HG02885 (cell line): ENCODE measurements around the gene GPC5.

Source experiments
- ATAC-seq: cut with Tn5 transposase; IDR thresholded peaks from one replicate; pipeline ENCODE4 v1.9.1; 2021; ENCODE audit warnings: mild to moderate bottlenecking; ENCODE audit not compliant: unreplicated experiment, poor library complexity

GPC5 gene

DNA sequence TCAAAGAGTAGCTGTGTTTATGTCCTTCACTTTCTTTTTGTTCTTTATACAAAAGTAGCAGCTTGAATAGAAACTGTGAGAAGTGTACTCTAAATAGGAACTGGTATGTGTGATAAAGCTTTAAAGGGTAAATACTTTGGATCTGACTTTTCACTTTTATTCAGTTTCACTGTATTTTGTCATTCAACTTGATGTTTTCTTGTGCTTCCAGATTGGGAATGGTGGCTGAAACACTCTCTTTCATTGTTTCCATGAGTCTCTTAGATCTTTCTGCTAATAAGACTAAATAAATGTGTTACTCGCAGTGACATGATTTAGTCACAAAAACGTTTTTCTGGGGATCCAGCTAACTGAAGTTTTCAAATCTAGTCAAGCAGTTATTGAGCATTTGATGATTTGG, 133.2 kb downstream of the GPC5 start:
- ATAC-seq = no peak

DNA sequence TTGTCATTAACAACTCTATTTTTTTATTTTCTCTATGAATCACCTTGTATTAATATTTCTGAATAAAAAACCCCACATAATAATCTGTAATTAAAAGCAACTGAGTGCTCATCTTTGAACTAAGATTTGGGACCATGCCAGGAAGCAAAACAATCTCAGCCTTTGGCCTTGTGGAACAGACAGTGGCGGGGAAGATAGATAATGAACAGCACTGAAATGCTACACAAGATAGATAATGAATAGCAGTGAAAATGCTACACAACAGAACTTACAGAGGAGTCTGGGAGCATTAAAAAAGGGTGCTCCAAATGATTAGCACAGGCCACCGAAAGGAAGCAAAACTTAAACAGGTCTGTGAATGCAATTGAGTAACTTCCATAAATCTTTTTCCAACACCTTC, 134.9 kb downstream of the GPC5 start:
- no peak for ATAC-seq

DNA sequence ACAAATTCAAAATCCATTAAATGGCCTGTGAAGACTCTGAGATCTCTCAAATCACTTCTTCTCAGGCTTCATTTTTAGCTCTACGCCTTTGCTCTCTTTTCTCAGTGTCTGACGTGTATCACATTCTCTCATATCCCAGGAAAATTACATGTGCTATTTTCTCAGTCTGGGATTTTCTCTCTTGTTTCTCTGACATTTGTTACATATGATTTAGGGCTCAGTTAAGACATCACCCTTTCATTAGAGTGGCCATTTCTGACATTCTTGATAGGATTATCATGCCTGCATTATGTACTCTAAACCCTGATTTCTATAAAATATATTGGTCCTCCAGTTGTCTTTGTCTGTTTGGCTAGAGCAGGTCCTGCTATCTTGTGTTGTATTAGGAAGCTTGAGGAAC, 136.6 kb downstream of the GPC5 start:
- ATAC-seq = no peak

DNA sequence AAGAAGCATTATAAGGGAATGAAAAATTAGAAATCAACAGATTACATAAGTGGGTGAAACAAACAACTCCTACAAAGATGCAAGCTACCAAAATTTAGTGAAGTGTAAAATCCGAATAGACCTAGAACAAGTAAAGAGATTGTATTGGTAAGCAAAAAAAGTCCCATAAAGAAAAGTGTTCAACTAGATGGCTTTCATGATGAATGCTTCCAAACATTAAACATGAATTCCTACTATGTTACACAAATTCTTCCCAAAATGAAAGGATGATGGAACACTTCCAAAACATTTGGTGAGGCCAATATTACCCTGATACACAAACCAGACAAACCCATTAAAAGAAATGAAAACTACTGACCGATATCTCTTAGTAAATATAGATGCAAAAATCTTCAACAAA, 139.0 kb downstream of the GPC5 start:
- no peak for ATAC-seq

DNA sequence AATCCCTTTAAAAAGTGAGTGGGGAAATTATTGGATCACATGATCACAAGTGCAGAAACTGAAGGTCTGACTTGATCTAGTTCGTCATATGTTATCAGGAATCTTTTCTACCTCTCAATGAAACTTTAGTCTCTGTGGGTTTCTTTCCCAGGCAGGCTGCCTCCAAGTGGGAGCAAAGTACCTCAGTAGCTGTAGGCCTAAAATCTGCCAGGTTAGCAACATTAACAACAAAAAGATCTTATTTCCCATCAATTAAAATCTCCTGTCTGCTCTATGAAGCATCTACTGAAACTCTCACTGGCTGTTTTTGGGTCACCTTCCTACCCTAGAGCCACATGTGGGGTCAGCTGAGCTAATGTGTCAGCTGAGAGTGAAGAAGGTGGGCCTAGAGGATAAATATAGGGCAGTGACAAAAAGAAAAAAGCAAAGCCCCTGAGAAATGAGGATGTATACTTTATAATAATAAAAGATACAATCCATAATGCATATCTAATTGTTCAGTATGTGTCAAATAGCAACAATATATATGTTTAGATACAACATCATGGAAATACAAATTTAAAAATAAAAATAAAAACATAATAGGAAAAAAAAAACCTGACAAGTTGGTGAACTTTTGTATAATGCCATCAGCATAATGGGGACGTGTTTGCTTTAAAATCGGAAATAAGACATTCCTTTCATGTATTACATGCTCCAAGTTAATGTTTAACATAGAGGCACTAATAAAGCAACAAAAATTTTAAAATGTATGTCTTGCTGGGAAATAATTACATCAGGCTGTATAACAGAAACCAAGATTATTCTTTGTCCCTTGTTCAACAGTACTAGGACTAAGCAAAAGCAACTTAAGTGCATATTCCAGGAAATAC, 141.1 kb downstream of the GPC5 start:
- ATAC-seq = no peak

DNA sequence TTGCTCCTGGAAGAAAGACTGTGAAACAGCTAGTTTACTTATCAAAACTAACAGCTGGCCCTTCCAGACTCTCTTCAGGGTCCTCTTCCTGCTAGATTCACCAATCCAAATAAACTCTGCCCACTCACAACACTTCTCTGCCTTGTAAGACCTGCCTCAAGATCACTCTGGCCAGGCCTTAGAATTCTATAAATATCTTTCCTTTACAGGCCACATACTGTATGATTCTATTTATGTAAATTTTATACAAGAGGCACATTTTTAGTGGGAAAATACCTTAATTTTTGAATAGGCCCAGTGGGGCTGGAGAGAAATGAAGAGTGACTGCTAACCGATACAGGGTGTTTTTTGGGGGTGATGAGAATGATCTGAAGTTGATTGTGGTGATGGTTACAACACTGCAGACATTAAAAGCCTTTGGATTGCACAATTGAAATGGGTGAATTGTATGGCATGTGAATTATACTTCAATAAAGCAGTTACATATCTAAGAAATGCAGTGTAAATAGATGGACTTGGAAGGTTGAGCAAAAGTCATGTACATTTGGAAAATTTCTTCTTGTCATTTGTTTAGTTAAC, 141.8 kb downstream of the GPC5 start:
- ATAC-seq = no peak

DNA sequence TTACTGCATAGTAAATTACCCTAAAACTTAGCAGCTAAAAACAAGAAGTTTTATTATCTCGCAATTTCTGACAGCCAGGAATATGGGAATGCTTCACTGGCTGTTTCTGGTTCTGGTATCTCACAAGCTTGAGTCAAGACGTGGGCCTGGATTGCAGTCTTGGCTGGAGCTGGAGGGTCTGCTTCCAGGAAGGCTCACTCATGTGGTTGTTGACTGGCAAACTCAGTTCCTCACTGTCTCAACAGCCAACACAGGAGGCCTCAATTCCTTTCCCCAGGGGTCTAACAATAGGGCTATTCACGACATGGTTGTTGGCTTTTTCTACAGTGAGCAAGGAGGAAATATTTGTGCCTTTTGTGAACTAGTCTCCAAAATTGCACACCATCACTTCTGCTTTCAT, 146.3 kb downstream of the GPC5 start:
- no peak for ATAC-seq

DNA sequence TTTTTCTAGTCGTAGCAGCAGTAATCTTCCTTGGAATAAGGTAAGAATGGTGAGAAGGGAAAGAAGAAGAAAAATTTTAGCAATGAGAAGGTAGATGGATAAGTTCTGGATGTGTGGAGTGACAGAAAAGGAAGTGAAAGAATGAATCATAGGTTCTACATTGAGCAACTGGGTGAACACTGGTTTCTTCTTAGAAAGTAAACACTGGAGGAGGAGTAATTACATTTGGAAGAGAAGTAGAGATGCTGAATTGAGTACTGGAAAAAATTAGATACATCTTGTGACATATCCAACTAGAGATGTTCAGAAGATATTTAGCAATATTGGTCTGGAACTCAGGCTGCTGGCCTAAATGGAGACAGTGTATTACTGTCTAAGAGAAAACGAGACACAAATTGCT, 148.5 kb downstream of the GPC5 start:
- ATAC-seq = no peak

DNA sequence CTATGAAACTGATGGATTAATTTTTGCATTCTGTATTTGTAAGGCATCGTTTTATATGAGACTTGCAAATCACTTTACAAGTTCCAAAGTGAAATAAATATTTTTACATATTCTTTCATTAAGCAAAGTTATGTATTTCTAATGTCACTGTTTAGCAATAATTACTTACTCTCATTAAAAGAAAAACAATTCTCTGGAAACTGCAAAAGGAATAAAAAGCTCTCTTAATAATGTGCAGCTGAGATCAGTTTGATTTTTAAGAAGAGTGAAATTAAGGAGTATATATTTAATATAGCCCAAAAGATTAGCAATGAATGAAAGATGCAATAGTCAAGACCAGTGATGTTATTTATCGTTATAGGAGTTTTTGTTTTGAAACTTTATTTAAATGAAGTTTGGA, 155.2 kb downstream of the GPC5 start:
- no peak for ATAC-seq

DNA sequence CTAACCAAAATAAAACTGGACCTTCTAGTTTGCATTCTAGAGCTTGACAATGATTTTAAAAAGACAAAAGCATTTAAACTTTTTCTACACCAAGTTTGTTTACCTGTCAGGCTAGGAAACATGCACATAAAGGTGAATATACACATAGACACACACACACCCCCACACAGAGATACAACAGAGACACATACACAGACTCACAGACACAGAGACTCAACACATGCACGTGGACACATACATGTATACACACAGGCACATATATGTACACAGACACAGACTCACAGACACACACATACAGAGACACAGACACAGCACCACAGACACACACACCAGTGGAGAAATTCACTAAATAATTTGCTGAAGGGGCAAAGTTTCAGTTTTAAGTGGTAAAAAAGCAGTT, 155.7 kb downstream of the GPC5 start:
- no peak for ATAC-seq

DNA sequence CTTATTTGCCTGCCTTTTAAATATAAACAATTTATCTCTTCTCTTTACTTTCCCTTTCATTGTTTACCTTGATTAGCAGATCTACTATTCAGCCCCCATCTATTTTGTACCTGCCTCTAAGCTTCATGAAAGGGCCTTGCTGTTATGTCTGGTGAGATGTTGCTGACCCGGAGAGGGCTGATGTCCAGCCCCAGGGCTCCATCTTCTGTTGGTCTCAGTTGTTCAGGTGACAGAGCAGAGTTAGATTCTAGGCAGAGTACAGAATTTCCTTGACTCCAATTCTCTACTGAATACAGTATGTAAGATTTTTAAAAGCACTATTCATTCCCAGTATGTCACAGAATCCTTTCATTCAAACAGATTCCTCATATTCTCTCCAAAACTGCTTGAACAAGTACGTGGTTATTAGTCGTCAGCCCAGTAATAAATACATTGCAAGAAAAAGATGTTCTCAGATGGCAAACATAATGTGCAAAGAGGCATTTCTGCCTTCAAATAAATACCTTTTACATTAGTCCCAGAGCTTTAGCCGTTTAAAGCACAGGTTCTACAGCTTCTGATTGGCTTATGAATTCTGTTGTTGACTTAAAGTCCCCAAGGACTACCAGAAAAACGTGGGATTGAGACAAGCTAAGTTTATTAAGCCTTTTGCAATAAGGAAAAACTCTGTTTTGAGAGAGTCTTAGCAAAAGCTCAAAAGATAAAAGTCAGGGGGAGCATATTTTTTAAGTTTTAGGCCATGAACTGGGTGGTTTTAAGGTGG, 159.1 kb downstream of the GPC5 start:
- no peak for ATAC-seq

DNA sequence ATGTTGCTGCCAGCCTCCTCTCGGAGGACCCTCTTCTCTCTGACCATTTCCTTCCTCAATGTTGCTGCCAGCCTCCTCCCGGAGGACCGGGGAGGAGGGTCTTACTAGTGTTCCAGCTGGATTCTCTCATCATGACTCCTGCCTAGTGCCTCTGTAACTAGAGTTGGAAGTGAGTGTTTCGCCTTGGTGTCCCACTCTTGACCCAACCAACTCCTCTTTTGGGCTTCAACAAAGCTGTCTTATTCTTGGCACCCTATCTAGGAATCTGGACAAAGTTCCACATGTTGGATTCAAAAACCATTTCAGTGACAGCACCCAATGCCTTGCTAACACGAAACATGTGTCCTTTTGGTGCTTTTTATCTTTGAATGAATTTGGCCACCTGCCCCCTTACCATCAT, 165.4 kb downstream of the GPC5 start:
- no peak for ATAC-seq

DNA sequence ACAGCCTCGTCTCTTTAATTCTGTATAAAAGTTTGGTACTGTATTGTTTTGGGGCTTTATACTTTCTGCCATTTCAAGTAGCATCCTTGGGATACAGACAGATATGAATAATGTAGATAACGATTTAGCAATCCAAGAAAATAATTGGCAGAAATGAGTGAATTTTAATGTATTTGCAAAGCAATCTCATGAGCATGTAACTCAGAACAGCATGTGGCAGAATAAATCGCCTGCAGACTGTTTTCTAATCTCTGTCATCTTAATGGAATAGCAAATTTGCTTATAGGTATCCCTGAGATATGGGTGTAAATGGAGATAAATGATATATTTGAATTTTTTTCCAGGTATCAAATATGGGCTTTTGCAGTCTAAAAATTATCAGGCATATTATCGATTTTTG, 166.0 kb downstream of the GPC5 start:
- ATAC-seq = no peak

DNA sequence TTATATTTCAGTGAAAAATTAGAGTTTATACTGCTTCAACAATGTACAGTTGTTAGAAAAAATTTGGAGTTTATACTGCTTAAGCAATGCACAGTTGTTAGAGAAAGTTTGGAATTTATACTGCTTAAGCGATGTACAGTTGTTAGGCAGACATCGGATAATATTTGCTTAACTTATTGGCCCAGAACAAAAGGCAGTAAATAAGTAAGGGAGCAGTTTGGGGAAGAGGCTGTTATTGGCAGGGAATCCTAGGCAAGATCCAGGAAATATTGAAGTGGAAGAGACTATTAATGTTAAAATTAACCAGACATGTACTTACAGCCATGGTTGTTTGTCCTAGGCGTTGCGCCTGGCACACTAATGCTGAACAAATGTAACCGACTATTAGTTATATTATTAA, 166.9 kb downstream of the GPC5 start:
- no peak for ATAC-seq

DNA sequence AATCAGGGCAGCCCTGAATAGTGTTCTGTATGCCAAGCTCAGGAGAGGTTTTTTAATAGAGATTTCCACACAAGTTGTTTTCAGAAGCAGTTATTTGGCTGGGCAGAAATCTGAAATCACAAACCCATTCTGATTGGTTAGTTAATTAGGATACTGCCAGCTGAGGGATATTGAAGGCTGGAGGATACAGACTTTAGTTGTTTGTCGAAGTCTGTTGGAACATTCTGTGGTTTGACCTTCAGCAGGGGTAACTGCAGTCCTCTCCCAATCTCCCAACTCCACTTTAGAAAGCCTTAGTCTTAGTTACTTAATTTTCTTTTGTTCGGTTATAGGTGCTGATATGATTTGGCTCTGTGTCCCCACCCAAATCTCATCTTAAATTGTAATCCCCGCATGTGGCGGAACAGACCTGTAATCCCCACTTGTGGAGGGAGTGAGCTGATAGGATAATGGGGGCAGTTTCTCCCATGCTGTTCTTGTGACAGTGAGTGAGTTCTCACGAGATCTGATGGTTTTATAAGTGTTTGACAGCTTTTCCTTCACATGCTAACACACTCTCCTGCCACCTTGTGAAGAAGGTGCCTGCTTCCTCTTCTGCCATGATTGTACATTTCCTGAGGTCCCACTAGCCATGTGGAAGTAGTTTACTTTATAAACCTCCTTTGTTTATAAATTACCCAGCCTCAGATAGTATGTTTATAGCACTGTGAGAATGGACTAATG, 169.2 kb downstream of the GPC5 start:
- ATAC-seq = no peak

DNA sequence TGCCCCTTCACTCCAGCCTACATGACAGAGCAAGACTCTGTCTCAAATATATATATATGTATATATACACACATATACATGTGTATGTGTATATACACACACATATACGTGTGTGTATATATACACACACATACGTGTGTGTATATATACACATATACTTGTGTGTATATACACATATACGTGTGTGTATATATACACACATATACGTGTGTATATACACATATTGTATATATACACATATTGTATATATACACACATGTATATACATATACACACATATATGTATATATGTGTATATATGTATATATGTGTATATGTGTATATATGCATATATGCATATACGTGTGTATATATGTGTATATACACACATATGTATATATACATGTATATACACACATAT, 173.3 kb downstream of the GPC5 start:
- ATAC-seq = no peak

DNA sequence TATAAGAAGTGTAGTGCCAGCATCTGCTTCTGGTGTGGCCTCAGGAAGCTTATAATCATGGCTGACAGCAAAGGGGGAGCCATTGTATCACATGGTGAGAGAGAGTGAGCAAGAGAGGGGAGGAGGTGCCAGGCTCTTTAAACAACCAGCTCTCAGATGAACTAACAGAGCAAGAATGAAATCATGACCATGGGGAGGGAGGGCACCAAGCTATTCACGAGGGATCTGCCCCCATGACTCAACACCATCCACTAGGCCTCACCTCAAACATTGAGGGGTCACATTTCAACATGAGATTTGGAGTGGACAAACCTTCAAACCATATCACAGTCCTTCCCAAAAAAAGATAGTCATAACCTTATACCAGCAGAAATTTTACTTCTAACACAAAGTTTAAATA, 174.0 kb downstream of the GPC5 start:
- no peak for ATAC-seq

DNA sequence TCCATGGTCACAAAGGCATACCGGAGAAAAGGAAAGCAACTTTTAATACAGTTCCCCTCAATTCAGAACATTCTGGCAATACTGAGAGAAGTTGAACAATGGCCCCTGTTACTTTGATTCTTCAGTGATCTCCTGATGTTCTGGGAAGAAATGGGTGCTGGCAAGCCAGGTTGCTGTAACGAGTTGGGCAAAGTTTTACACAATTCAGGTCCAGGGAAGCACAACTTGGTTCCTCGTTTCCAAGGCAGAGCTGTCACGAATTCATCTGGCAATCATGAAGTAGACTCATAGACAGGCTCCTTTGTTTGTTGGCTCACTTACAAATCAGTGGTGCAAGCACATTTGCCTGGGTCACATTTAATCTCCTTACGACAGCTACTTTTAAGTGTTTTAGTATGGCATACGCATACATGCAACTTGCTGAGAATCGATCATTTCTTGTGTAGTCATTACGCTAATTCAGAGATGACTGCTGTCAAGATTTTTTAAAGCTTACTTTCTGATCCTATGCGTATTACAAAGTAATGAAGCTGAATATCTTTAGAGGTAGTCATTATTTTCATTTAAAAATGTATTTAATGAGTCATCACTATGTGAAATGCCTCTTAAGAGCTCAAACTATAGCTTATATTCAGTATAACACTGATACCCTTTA, 174.7 kb downstream of the GPC5 start:
- no peak for ATAC-seq

DNA sequence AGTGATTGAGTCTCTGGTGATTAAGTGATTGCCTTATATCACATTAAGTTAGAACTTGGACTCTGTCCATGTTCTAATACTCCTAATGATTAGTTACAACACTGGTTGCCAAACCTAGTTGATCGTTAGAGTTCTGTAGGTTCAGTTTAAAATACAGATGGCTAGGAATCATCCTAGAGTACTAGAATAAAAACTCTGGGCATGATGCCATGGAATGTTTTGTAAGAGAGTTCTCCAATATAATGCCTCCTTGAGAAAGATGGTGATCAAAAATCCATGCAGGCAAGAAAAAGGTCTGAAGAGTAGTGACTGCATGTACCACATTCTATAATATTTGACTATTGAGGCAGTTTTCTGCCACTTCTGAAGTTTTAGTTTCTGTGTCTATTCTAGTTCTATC, 176.3 kb downstream of the GPC5 start:
- no peak for ATAC-seq

DNA sequence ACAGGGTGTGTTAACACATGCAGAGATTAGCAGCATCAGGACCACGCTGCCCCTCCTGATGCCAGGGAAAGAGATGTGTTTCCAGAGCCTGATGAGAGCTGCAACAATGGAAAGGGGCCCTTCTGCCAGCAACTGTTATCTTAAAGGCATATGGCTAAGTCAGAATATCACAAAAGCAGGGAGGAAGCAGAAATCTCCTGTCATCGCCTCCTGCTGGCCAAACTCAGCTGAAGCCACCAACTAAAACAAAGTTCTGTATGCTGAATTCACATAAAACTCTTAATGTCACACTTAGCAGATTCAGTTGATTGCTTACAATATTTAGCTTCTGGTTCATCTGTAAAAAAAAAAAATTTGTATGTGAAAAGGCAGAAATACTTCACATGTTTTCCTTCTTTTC, 178.2 kb downstream of the GPC5 start:
- peak; percentile 49 for ATAC-seq
